ENCODE results near the gene PRSS58.

The PRSS58 gene

GRCh38 chr7:142257958-142258357 is at the start of gene PRSS58:
Gene PRSS58, minus strand, starts transcription at chr7:142258058. Its CDS starts 351 bp downstream, at chr7:142257707.
- DNase-seq (ENCODE audit: low read depth, low spot score), result no peak

GRCh38 chr7:142307246-142307900 is 49.5 kb upstream of the PRSS58 start:
- no peak for DNase-seq (ENCODE audit: low read depth, low spot score)

GRCh38 chr7:142303650-142304049 is 45.8 kb upstream of the PRSS58 start:
- DNase-seq (ENCODE audit: low read depth, low spot score), result no peak

GRCh38 chr7:142301923-142302550 is 44.2 kb upstream of the PRSS58 start:
- DNase-seq (ENCODE audit: low read depth, low spot score), result peak; percentile 11

- DNase-seq (ENCODE audit: low read depth, low spot score), result no peak
These were observed 43.4 kb upstream of the PRSS58 start for GRCh38 chr7:142301299-142301698.

- no peak for DNase-seq (ENCODE audit: low read depth, low spot score)
These were observed 42.8 kb upstream of the PRSS58 start for GRCh38 chr7:142300689-142301088.

GRCh38 chr7:142299237-142299781 is 41.5 kb upstream of the PRSS58 start:
- no peak for DNase-seq (ENCODE audit: low read depth, low spot score)

GRCh38 chr7:142298627-142299026 is 40.8 kb upstream of the PRSS58 start:
- no peak for DNase-seq (ENCODE audit: low read depth, low spot score)

GRCh38 chr7:142298009-142298408 is 40.2 kb upstream of the PRSS58 start:
- DNase-seq (ENCODE audit: low read depth, low spot score), result no peak

- DNase-seq (ENCODE audit: low read depth, low spot score), result no peak
These were observed 22.4 kb upstream of the PRSS58 start for GRCh38 chr7:142280263-142280662.

GRCh38 chr7:142279601-142280000 is 21.7 kb upstream of the PRSS58 start:
- no peak for DNase-seq (ENCODE audit: low read depth, low spot score)

- DNase-seq (ENCODE audit: low read depth, low spot score), result no peak
These were observed 17.2 kb upstream of the PRSS58 start for GRCh38 chr7:142275028-142275427.

GRCh38 chr7:142272841-142273240 is 15.0 kb upstream of the PRSS58 start:
- no peak for DNase-seq (ENCODE audit: low read depth, low spot score)

- peak; percentile 26 for DNase-seq (ENCODE audit: low read depth, low spot score)
These were observed 5.9 kb upstream of the PRSS58 start for GRCh38 chr7:142263598-142264380.

- no peak for DNase-seq (ENCODE audit: low read depth, low spot score)
These were observed 7.2 kb downstream of the PRSS58 start for GRCh38 chr7:142250705-142251104.

GRCh38 chr7:142249918-142250317 is 7.9 kb downstream of the PRSS58 start:
- no peak for DNase-seq (ENCODE audit: low read depth, low spot score)

GRCh38 chr7:142248166-142249160 is 9.4 kb downstream of the PRSS58 start:
- DNase-seq (ENCODE audit: low read depth, low spot score), result no peak

GRCh38 chr7:142243823-142244222 is 14.0 kb downstream of the PRSS58 start:
- DNase-seq (ENCODE audit: low read depth, low spot score), result no peak

- no peak for DNase-seq (ENCODE audit: low read depth, low spot score)
These were observed 17.3 kb downstream of the PRSS58 start for GRCh38 chr7:142240546-142240945.

- DNase-seq (ENCODE audit: low read depth, low spot score), result no peak
These were observed 26.1 kb downstream of the PRSS58 start for GRCh38 chr7:142231716-142232115.

- DNase-seq (ENCODE audit: low read depth, low spot score), result no peak
These were observed 29.2 kb downstream of the PRSS58 start for GRCh38 chr7:142228537-142229104.

Measured in astrocyte of the hippocampus (primary cell).